ENCODE results near the gene SH3PXD2A. TPM values are rescaled to one million over a fixed set of nuclear protein-coding genes. Genes with fewer than 3 reads are reported as not detected.

The SH3PXD2A gene
- total RNA-seq, 1 donor = 58.3 TPM

- TF ChIP-seq CTCF (IDR thresholded peaks at IDR 0.05; ENCODE audit: insufficient read depth, low read depth, low read length) = no peak
- DNase-seq (ENCODE audit: low read depth) = no peak
- H3K4me3 ChIP-seq (ENCODE audit: low read depth, low read length) = no peak overlapping the region
Observed at GRCh38 chr10:103627111-103627892, 228.1 kb downstream of the SH3PXD2A start.

- no peak for TF ChIP-seq CTCF (IDR thresholded peaks at IDR 0.05; ENCODE audit: insufficient read depth, low read depth, low read length)
- no peak for DNase-seq (ENCODE audit: low read depth)
- no peak overlapping the region for H3K4me3 ChIP-seq (ENCODE audit: low read depth, low read length)
Observed at GRCh38 chr10:103626178-103626577, 229.2 kb downstream of the SH3PXD2A start.

- H3K4me3 ChIP-seq (ENCODE audit: low read depth, low read length) = no peak overlapping the region
- DNase-seq (ENCODE audit: low read depth) = no peak
- no peak for TF ChIP-seq CTCF (IDR thresholded peaks at IDR 0.05; ENCODE audit: insufficient read depth, low read depth, low read length)
Observed at GRCh38 chr10:103622935-103623574, 232.3 kb downstream of the SH3PXD2A start.

- no peak for DNase-seq (ENCODE audit: low read depth)
- TF ChIP-seq CTCF (IDR thresholded peaks at IDR 0.05; ENCODE audit: insufficient read depth, low read depth, low read length) = no peak
- no peak overlapping the region for H3K4me3 ChIP-seq (ENCODE audit: low read depth, low read length)
Observed at GRCh38 chr10:103622286-103622685, 233.1 kb downstream of the SH3PXD2A start.

- TF ChIP-seq CTCF (IDR thresholded peaks at IDR 0.05; ENCODE audit: insufficient read depth, low read depth, low read length) = no peak
- DNase-seq (ENCODE audit: low read depth) = no peak
- H3K4me3 ChIP-seq (ENCODE audit: low read depth, low read length) = no peak overlapping the region
Observed at GRCh38 chr10:103621783-103622125, 233.6 kb downstream of the SH3PXD2A start.

- no peak for TF ChIP-seq CTCF (IDR thresholded peaks at IDR 0.05; ENCODE audit: insufficient read depth, low read depth, low read length)
- H3K4me3 ChIP-seq (ENCODE audit: low read depth, low read length) = no peak overlapping the region
- DNase-seq (ENCODE audit: low read depth) = no peak
Observed at GRCh38 chr10:103620891-103621782, 234.2 kb downstream of the SH3PXD2A start.

Measured in fibroblast of villous mesenchyme (primary cell).